Tibial nerve (tissue), 3 donors: ENCODE data around the gene MRPS34.

Source experiments
- CTCF ChIP-seq, 5 experiments: fragments of 200-600 bp in 3 of 5; fragments of 450-650 bp in 2 of 5; sonication (generic) in 3 of 5; IDR thresholded peaks; one replicate each; pipeline ENCODE4 v1.5.1; 2016 to 2019; ENCODE audit warnings: antibody characterized with exemption in 5 of 5, mild to moderate bottlenecking in 3 of 5, moderate library complexity in 2 of 5
- POLR2A ChIP-seq, 2 donors: fragments of 450-650 bp; IDR thresholded peaks; one replicate each; pipeline ENCODE4 v1.6.1; 2017; ENCODE audit warnings: antibody characterized with exemption in 2 of 2, mild to moderate bottlenecking in 2 of 2, moderate library complexity in 2 of 2

GRCh38 chr16:1818204-1818872, 45.4 kb upstream of the MRPS34 start:
- TF ChIP-seq POLR2A (IDR thresholded peaks at IDR 0.05): no peak
- no peak for TF ChIP-seq CTCF (IDR thresholded peaks at IDR 0.05)
